Astrocyte (in vitro differentiated cells and primary cell): Measurements from ENCODE around the gene CNEP1R1.

Experiments used
- EZH2 ChIP-seq: IDR thresholded peaks from 2 replicates; pipeline ENCODE4 v1.6.1; 2012; ENCODE audit warnings: mild to moderate bottlenecking, low read length, inconsistent platforms; ENCODE audit not compliant: insufficient read depth
- TF ChIP-seq, protein P1 (sequence below): IDR thresholded peaks from 2 replicates; pipeline ENCODE4 v1.5.1; 2011; ENCODE audit warnings: low read depth, mild to moderate bottlenecking, inconsistent platforms, low read length, moderate library complexity; ENCODE audit not compliant: insufficient read depth

DNA sequence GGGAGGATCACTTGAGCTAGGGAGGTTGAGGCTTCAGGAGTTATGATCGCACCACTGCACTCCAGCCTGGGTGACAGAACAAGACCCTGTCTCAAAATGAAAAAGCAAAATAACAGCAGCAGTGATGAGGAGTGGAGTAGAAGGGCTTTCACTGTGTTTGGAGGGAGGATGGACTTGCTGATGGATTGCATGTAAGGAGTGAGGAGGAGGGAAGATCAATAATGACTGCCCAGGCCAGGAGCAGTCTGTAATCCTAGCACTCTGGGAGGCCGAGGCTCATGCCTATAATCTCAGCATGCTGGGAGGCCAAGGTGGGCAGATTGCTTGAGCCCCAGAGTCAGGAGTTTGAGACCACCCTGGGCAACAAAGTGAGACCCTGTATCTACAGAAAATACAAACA, 14.8 kb upstream of the CNEP1R1 start:
- TF ChIP-seq, protein P1, sequence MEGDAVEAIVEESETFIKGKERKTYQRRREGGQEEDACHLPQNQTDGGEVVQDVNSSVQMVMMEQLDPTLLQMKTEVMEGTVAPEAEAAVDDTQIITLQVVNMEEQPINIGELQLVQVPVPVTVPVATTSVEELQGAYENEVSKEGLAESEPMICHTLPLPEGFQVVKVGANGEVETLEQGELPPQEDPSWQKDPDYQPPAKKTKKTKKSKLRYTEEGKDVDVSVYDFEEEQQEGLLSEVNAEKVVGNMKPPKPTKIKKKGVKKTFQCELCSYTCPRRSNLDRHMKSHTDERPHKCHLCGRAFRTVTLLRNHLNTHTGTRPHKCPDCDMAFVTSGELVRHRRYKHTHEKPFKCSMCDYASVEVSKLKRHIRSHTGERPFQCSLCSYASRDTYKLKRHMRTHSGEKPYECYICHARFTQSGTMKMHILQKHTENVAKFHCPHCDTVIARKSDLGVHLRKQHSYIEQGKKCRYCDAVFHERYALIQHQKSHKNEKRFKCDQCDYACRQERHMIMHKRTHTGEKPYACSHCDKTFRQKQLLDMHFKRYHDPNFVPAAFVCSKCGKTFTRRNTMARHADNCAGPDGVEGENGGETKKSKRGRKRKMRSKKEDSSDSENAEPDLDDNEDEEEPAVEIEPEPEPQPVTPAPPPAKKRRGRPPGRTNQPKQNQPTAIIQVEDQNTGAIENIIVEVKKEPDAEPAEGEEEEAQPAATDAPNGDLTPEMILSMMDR = no peak
- TF ChIP-seq EZH2 = no peak
